GM18511 (cell line): ENCODE measurements around the gene ACP4.
"Not testable (repeated sequence)": the region's sequence is repeated elsewhere in the genome, so short reads cannot be mapped to it uniquely, and the experiment has no call there.

ENCODE experiments used
- ATAC-seq: cut with Tn5 transposase; IDR thresholded peaks from one replicate; pipeline ENCODE4 v1.9.1; 2021; ENCODE audit warnings: mild to moderate bottlenecking, moderate library complexity; ENCODE audit not compliant: unreplicated experiment

ACP4 gene

DNA sequence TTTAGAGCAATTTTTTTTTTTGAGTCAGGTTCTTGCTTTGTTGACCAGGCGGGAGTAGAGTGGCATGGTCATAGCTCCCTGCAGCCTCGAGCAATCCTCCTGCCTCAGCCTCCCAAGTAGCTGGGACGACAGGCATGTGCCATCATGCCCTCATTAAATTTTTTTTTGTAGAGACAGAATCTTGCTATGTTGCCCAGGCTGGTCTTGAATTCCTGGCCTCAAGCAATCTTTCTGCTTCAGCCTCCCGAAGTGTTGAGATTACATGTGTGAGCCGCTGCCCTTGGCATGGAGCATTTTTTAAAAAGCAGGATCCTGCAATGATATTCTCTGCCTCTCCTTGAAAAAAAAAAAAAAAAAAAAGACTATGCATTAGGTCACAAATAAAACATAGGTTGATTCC is 14.1 kb upstream of the ACP4 start:
- ATAC-seq, result no peak

GRCh38 chr19:50777261-50777660 is 13.0 kb upstream of the ACP4 start:
- ATAC-seq, result no peak

DNA sequence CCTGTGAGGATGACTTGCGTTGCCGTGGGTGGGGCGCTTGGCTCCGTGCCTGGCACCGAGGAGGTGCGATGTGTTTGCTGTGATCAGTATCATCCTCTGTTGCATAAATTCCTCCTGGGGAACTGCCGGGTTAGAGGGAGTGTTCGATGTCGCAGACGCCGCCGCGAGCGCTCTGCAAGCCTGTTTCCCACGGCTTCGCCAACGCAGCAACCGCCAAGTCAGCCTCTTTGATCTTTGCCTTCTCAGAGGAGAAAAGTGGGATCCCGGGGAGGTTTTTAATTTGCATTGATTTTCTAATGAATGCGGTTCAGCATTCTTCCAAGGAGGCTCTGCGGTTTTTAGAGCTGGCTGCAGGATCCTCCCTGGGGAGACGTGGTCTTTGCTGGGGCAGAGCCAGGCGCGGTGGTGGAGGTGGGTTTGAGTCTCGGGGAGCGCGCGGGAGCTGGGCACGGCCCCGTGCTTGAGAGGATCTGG is 12.3 kb upstream of the ACP4 start:
- ATAC-seq, result no peak

GRCh38 chr19:50778906-50779430 is 11.2 kb upstream of the ACP4 start:
- no peak for ATAC-seq

DNA sequence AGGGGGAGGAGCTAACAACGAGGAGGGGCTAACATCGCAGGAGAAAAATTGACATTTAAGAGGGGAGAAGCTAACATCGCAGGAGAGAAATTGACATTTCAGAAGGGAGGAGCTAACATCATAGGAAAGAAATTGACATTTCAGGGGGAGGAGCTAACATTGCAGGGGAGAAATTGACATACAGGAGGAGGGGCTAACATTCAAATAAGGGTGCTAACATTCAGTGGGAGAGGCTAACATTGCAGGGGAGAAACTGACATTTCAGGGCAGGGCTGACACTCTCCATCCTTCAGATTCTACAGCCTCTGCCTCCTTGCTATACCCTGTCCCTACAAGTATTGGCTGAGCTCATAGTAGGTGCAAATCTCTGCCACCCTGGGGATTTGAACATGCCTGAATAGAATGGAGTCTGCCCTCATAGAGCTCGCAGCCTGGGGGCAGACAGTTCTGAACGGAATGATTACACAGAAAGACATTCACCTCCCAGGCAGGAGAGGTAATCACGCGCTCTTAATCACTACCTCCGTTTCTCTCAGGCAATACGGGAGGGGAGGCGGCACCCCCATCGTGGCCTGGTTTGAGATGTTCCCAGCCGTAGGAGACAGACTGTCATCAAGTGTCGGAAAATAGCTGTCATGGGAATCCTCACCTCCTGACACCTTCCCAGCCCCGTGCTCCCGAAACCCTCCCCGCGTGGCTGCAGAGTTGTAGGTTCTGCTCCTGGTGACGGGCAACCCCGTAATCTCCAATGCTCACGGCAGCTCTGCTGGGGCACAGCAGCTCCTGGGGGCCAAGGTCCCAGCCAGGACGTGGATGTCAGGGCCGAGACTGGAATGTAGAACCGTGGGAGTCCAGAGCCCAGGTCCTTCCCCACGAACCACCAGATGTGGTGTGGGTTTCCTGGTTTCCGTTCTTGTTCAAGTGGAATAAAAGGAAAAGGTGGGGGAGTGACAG is 10.4 kb upstream of the ACP4 start:
- no peak for ATAC-seq

GRCh38 chr19:50780753-50781435 is 9.3 kb upstream of the ACP4 start:
- ATAC-seq, result no peak

DNA sequence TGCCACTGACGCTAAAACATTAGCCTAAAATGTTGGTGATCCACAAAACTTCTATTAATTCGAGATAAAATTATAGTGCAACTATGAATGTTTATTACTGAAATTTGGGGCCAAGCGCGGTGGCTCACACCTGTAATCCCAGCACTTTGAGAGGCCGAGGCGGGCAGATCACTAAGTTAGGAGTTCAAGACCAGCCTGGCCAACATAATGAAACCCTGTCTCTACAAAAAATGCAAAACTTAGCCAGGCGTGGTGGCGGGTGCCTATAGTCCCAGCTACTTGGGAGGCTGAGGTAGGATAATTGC is 6.4 kb upstream of the ACP4 start:
- not testable (repeated sequence) for ATAC-seq

DNA sequence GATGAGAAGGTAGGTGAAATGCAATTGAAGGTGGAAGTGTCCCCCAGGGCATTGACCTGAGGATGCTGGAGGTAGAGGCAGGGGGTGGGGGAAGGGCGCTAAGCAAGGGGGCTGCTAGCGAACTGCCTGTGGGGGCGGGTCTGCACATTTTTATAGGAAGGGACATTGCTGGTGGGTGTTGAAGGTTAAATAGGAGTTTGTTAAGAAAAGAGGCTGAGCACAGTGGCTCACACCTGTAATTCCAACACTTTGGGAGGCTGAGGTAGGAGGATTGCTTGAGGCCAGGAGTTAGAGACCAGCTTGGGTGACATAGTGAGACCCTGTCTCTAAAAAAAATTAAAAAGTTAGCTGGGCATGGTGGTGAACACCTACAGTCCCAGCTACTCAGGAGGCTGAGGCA is 5.5 kb upstream of the ACP4 start:
- ATAC-seq, result no peak

- no peak for ATAC-seq
Observed at GRCh38 chr19:50785329-50785728, 4.9 kb upstream of the ACP4 start.

GRCh38 chr19:50790922-50791467 is 780 bp downstream of the ACP4 start:
- ATAC-seq, result no peak

DNA sequence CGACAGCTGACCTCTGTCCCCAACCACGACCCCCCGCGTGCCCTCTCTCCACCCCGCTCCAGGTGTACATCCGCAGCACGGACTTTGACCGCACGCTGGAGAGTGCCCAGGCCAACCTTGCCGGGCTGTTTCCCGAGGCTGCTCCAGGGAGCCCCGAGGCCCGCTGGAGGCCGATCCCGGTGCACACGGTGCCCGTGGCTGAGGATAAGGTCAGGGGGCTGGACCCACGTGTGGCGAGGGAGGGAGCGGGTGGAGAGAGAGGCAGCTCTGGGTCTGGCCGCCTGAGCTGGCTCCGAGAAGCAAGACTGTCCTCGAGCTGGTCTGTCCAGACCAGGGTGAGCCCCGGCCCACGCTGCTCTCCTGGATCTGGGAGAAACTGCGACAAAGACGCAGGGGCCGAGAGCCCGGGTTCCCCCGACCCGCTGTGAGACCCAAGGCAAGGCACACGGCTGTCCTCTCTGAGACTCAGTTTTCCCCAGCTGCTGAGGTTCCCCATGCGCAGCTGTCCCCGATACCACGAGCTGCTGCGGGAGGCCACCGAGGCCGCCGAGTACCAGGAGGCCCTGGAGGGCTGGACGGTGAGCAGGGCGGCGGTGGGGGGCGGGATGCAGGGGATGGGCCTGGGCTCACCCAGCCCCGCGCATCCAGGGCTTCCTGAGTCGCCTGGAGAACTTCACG is 1.5 kb downstream of the ACP4 start:
- ATAC-seq, result no peak

DNA sequence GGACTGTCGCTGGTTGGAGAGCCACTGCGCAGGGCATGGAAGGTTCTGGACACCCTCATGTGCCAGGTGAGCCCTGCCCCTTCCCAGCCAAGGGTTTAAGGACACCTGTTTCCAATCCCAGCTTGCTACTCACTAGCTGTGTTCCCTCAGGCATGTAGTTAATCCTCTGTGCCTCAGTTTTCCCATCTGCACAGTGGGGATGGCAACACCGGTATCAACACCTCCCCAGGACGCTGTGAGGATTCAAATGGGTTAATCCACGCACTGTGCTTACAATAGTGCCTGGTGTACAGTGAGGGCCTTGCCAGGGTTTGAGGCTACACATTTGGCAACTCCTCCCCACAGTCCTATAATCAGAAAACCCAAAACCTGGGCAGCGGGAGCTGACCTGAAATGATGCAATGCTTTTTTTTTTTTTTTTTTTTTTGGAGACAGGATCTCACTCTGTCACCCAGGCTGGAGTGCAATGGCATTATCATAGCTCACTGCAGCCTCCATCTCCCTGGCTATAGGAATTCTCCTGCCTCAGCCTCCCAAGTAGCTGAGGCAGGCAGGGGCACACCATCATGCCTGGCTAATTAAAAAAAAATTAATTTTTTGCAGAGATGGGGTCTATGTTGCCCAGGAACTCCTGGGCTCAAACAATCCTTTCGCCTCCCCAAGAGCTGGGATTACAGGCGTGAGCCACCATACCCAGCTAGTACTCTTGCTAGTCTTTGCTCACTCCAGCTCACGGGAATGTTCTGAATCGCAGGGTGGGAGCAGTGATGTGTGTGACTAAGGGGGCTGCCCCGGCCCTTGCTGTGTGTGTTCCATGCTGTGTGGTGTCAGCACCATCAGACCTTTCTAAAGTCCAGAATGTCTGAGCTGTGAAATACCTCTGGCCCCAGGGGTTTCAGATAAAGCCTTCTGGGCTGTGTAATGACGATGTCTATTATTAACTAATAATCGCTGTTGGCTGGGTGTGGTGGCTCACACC is 2.3 kb downstream of the ACP4 start:
- ATAC-seq, result no peak

- no peak for ATAC-seq
Observed at GRCh38 chr19:50793558-50794065, 3.4 kb downstream of the ACP4 start.

- no peak for ATAC-seq
Observed at GRCh38 chr19:50794074-50794875, 4.1 kb downstream of the ACP4 start.

DNA sequence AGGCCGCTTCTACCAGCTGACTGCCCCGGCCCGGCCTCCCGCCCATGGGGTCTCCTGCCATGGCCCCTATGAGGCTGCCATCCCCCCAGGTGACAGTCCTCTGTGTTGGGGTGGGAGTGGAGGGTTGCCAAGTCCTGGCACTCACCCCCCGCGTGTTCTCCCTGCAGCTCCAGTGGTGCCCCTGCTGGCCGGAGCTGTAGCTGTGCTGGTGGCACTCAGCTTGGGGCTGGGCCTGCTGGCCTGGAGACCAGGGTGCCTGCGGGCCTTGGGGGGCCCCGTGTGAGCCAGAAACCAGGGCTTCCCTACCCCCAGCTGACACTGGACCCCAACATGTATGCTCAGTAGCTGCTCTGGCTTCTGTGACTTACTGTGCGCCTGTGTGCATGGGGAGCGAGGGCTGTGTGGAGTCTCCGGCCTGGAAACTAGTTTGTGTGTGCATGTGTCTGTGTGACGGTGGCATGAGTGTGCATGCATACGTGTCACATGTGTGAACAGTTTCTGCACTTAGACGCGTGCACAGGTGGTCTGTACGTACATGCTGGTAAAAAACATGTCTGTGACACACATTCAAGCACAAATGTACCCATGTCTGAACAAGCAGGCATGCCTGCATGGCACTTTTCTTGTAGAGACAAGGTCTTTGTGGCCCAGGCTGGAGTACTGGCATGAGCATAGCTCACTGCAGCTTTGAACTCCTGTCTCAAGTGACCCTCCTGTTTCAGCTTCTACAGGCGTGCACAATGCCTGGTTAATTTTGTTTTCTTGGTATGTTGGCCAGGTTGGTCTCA is 4.9 kb downstream of the ACP4 start:
- no peak for ATAC-seq

GRCh38 chr19:50795664-50796073 is 5.5 kb downstream of the ACP4 start:
- no peak for ATAC-seq

DNA sequence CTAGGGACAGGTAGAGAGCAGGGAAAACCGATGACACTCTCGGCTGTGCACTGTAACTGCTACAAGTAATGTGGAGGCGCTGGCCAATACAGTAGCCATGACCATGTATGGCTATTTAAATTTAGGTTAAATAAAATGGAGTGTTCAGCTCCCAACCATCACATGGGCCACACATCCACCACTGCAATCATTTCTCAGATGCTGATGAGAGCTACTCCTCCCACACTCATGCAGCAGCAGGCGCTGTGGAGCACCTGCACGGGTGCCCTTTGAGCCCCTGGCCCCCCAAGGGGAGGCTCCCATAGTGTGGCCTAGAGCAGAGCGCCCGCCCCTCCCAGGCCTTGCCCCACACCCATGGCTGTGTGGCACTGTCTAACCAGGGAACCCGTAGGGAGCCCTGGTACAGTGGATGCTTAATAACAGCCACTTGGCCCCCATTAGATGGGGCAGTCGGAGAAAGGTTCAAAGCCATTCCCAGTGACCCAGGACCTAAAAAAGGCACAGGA is 6.0 kb downstream of the ACP4 start:
- ATAC-seq, result no peak
